Neutrophil (primary cell): ENCODE data around the gene TSPAN16.

Experiments used
- H3K27ac ChIP-seq: fragments of 200-600 bp; sonication (generic); 2 replicates; pipeline ENCODE4 v1.5.1; 2016; ENCODE audit warnings: mild to moderate bottlenecking, moderate library complexity
- H3K27me3 ChIP-seq: fragments of 200-600 bp; sonication (generic); 2 replicates; pipeline ENCODE4 v1.6.0; 2016; ENCODE audit warnings: mild to moderate bottlenecking
- H3K36me3 ChIP-seq: fragments of 200-600 bp; sonication (generic); 2 replicates; pipeline ENCODE4 v1.5.1; 2017
- H3K4me1 ChIP-seq, 2 experiments: fragments of 200-600 bp in 1 of 2; sonication (generic) in 1 of 2; 1 replicate in 1 of 2; 2 replicates in 1 of 2; pipeline versions ENCODE4 v1.5.1 to v1.6.1; 2013 to 2016; ENCODE audit warnings: low read depth in 1 of 2, low read length in 1 of 2, mild to moderate bottlenecking in 1 of 2, moderate library complexity in 1 of 2; ENCODE audit not compliant: control insufficient read depth in 1 of 2, insufficient read depth in 1 of 2
- H3K4me3 ChIP-seq, 2 experiments: fragments of 200-600 bp in 1 of 2; sonication (generic) in 1 of 2; 1 replicate in 1 of 2; 2 replicates in 1 of 2; pipeline ENCODE4 v1.5.1; 2013 to 2016; ENCODE audit warnings: low read depth in 1 of 2, low read length in 1 of 2, mild to moderate bottlenecking in 1 of 2, moderate library complexity in 1 of 2
- H3K9me3 ChIP-seq: fragments of 200-600 bp; sonication (generic); 2 replicates; pipeline ENCODE4 v1.5.1; 2016
- TF ChIP-seq, protein P1 (sequence below): fragments of 200-600 bp; sonication (generic); IDR thresholded peaks from 2 replicates; pipeline ENCODE4 v1.5.1; 2016; ENCODE audit warnings: antibody characterized with exemption

TSPAN16 gene

DNA sequence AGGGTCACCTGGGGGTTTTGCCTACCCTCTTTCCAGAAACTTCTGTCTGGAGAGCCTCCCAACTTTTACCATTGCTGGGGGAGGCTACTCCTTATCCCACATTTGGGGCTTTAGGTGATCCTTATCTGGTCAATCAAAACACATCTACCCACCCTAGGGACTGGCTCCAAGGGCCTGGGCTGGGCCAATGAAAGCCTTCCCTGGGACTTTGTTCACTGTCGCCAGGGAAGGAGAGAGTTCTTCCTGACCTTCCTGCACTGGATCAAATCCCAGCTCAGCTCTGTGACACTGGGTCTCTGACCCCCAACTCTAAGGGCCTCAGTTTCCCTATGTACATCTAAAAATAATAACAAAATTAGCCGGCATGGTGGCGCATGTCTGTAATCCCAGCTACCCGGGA, 44.7 kb upstream of the TSPAN16 start:
- H3K36me3 ChIP-seq = no peaks in the 10 kb centered on the region
- H3K4me1 ChIP-seq = no peaks in the 10 kb centered on the region
- TF ChIP-seq, protein P1, sequence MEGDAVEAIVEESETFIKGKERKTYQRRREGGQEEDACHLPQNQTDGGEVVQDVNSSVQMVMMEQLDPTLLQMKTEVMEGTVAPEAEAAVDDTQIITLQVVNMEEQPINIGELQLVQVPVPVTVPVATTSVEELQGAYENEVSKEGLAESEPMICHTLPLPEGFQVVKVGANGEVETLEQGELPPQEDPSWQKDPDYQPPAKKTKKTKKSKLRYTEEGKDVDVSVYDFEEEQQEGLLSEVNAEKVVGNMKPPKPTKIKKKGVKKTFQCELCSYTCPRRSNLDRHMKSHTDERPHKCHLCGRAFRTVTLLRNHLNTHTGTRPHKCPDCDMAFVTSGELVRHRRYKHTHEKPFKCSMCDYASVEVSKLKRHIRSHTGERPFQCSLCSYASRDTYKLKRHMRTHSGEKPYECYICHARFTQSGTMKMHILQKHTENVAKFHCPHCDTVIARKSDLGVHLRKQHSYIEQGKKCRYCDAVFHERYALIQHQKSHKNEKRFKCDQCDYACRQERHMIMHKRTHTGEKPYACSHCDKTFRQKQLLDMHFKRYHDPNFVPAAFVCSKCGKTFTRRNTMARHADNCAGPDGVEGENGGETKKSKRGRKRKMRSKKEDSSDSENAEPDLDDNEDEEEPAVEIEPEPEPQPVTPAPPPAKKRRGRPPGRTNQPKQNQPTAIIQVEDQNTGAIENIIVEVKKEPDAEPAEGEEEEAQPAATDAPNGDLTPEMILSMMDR = no peak
- peaks cover 5% of the 10 kb centered on the region for H3K27me3 ChIP-seq
- H3K9me3 ChIP-seq = no peaks in the 10 kb centered on the region
- H3K4me3 ChIP-seq = no peak overlapping the region
- no peak overlapping the region for H3K27ac ChIP-seq

DNA sequence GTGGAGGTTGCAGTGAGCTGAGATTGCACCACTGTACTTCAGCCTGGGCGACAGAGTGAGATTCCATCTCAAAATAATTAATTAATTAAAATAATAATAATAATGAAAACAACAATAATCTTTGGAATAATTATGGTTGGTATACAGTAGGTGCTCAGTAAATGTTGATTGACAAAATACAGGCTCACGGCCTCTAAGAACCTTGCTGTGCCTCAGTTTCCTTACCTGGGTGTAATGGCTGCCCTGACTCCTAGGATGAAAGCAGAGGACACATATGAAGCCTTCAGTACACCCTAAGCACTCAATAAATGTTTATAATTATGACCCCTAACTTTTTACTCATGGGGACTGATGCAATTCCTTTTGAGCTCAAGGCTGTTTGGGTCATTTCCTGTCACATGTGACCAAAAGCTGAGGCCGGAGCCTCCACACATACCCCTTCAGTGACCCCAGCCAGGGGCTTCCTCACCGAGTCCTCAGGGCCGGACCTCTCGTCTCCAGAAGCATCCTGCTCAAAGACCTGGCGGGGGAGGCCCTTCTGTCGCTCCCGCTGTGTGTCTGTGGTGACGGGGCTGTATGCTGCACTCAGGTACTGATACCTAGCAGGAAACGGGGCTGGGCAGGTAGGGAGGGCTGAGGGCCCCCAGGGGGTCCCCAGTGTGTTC, 44.2 kb upstream of the TSPAN16 start:
- Histone ChIP-seq H3K4me1 (no peaks in the 10 kb centered on the region), H3K4me3 (no peak overlapping the region), H3K36me3 (no peaks in the 10 kb centered on the region), H3K9me3 (no peaks in the 10 kb centered on the region), H3K27me3 (peaks cover 10% of the 10 kb centered on the region), H3K27ac (no peak overlapping the region)
- TF ChIP-seq, protein P1 = no peak

DNA sequence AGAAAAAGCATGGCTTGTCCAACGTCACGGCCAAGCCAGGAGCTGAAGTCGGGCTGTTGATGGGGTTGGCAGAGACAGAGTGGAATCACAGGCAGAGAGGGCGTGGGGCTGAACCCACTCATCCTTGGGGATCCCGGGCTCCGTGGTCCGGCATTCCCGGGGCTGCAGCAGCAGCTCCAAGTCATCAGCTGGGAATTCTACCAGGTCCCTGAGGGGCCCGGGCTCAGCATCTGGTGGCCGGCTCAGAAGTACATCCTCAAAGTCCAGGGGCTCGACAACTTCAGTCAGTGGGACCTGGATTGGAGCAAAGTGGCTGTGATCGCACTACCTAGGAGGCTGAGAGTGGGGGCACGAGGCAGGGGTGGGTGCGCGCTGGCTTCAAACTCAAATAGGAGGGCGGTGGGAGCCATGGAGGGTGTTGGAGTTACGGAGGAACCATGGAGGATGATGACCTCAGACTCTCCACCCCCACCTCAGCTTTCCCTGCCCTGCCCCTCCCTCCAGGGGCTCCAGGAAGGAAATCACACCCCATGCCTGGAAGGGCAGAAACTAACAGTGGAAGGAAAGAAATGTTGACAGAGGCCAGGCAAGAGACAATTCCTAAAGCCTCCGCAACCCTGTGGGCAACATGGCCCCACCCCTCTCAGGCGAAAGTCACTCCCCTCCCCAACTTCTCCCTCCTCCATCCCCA, 43.1 kb upstream of the TSPAN16 start:
- Histone ChIP-seq H3K4me3 (no peak overlapping the region), H3K27ac (no peak overlapping the region), H3K27me3 (peaks cover 11% of the 10 kb centered on the region), H3K36me3 (no peaks in the 10 kb centered on the region), H3K4me1 (no peaks in the 10 kb centered on the region), H3K9me3 (no peaks in the 10 kb centered on the region)
- TF ChIP-seq, protein P1 = no peak

DNA sequence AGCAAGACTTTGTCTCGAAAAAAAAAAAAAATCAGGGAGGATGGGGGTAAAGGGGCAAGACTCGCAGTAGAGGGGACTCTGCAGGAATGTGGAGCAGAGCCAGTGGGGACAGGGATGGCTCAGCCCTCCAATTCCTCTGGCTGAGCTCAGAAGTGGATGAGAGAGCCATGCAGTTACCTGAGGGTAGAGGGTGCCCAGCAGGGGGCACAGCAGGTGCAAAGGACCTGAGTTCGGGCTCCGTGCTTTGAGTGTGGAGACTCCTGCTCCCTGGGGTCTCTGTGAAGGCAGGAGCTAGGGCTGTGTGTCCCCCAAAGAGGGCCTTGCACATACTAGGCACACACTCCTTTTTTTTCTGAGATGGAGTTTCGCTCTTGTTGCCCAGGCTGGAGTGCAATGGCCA, 41.3 kb upstream of the TSPAN16 start:
- H3K27ac ChIP-seq = no peak overlapping the region
- TF ChIP-seq, protein P1 = no peak
- H3K27me3 ChIP-seq = peaks cover 19% of the 10 kb centered on the region
- no peaks in the 10 kb centered on the region for H3K9me3 ChIP-seq
- no peak overlapping the region for H3K4me3 ChIP-seq
- H3K4me1 ChIP-seq = no peaks in the 10 kb centered on the region
- H3K36me3 ChIP-seq = no peaks in the 10 kb centered on the region

DNA sequence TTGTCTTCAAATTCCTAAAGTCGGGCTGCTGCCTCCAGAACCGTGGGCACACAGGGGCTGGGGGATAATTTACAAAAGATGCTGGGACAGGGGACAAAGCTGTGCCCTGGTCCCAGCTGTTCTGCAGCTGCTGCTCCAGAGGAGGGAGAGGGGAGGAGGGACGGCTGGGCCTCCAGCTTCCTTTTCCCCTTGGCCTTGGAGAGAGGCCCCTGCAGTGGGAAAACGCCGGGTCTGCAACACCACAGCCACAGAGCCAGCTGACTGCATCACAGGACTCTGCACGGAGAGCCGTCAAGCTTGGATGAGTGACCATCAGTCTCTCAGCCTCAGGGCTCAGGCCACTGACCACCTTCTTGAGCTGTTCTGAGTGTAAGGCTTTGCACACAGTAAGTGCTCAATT, 39.8 kb upstream of the TSPAN16 start:
- H3K4me1 ChIP-seq = no peaks in the 10 kb centered on the region
- peaks cover 33% of the 10 kb centered on the region for H3K27me3 ChIP-seq
- no peaks in the 10 kb centered on the region for H3K9me3 ChIP-seq
- TF ChIP-seq, protein P1 = no peak
- H3K4me3 ChIP-seq = no peak overlapping the region
- H3K27ac ChIP-seq = no peak overlapping the region
- H3K36me3 ChIP-seq = no peaks in the 10 kb centered on the region
